ENCODE results near the gene SLC1A1.

- TF ChIP-seq CTCF (IDR thresholded peaks at IDR 0.05) (no peak), POLR2A (IDR thresholded peaks at IDR 0.05) (no peak)
Measured at GRCh38 chr9:4563105-4563504, 72.8 kb downstream of the SLC1A1 start.
